GM10266 (cell line): ENCODE measurements around the gene LMX1B.

Experiments used
- DNase-seq: peaks from one replicate; pipeline ENCODE4 v3.0.0; 2012; ENCODE audit errors: extremely low spot score
- CTCF ChIP-seq: IDR thresholded peaks from 2 replicates; pipeline ENCODE4 v1.5.1; 2012; ENCODE audit warnings: mild to moderate bottlenecking, low read depth; ENCODE audit not compliant: control insufficient read depth, insufficient read depth; ENCODE audit errors: missing control alignments

Gene LMX1B

GRCh38 chr9:126588491-126589168 lies 25.1 kb upstream of the LMX1B start:
- no peak for DNase-seq
- no peak for TF ChIP-seq CTCF

GRCh38 chr9:126589349-126589748 lies 24.4 kb upstream of the LMX1B start:
- TF ChIP-seq CTCF: no peak
- DNase-seq: no peak

- no peak for TF ChIP-seq CTCF
- no peak for DNase-seq
Measured at GRCh38 chr9:126591083-126591482, 22.6 kb upstream of the LMX1B start.

- DNase-seq: no peak
- no peak for TF ChIP-seq CTCF
Measured at GRCh38 chr9:126591922-126592321, 21.8 kb upstream of the LMX1B start.

DNA sequence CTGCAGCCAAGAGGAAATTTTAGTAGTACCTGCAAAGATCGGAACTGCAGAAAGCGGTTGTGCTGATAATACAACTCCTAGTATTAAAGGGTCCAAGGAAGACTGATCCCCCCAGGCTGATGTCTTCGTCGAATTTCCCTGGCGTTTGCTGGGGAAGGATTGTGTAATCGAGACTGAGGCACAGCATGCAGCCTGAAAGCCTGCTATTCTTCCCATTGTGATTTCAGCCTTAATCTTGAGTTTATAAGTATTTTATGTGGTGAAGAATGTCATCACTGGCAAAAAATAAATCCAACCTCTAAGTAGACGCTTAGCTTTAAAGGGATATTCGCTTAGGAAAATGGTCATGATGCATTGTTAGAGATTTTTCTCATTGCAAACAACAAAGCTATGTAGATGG lies 21.3 kb upstream of the LMX1B start:
- TF ChIP-seq CTCF: no peak
- no peak for DNase-seq

- no peak for TF ChIP-seq CTCF
- DNase-seq: no peak
Measured at GRCh38 chr9:126595982-126596381, 17.7 kb upstream of the LMX1B start.

DNA sequence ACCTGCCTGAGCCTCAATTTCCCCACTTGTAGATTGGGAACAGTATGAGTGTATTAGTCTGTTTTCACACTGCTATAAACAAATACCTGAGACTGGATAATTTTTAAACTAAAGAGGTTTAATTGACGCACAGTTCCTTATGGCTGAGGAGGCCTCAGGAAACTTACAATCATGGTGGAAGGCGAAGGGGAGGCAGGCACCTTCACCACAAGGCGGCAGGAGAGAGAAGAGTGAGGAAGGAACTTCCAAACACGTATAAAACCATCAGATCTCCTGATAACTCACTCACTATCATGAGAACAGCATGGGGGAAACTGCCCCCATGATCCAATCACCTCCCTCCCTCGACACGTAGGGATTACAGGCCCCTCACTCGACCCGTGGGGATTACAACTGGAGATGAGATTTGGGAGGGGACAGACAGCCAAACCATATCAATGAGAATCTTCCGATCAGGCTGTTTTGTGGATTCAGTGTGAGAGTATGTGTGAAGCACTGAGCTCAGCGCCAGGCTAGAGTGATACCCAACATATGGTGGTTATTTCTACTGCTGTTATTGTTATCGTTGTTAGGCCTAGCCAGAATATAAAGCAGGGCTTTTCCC lies 14.6 kb upstream of the LMX1B start:
- DNase-seq: no peak
- TF ChIP-seq CTCF: no peak
